Measurements from ENCODE around the gene TM9SF1. TPM values are rescaled to one million over a fixed set of nuclear protein-coding genes. Genes with fewer than 3 reads are reported as not detected.
"Not testable (repeated sequence)": the region's sequence is repeated elsewhere in the genome, so short reads cannot be mapped to it uniquely, and the experiment has no call there.

The TM9SF1 gene
- total RNA-seq, 1 donor from 2014 or later = 47.4 TPM

GRCh38 chr14:24231263-24232120, 36.3 kb upstream of the TM9SF1 start:
- Mint-ChIP-seq H3K4me3 (peak overlapping the region; percentile 92), H3K27me3 (ENCODE audit: low read depth) (no peaks in the 10 kb centered on the region), H3K36me3 (ENCODE audit: low read depth) (no peaks in the 10 kb centered on the region), H3K9me3 (no peaks in the 10 kb centered on the region), H3K27ac (ENCODE audit: unreplicated experiment) (peak overlapping the region; percentile 94), H3K4me1 (peaks cover 46% of the 10 kb centered on the region)
- DNase-seq (ENCODE audit: low read depth, low spot score) = no peak
- no peak for TF ChIP-seq CTCF (conservative IDR thresholded peaks at IDR 0.05)

DNA sequence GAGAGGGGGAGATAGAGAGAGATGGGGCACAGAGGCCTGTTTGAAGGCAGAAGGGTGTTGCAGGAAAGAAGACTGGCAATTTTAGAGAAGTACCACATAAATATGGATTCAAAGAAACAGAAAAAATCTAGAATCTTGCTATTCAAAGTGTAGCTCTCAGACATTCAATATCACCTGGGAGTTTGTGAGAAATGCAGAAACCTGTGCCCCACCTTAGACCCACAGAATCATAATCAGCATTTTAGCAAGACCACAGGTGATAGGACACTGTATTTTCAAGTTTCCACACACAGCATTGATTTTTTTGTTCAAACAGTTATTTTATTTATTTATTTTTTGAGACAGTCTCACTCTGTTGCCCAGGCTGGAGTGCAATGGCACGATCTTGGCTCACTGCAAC, 33.7 kb upstream of the TM9SF1 start:
- Mint-ChIP-seq H3K4me1 (peaks cover 35% of the 10 kb centered on the region), H3K9me3 (no peaks in the 10 kb centered on the region), H3K4me3 (peak overlapping the region; percentile 15), H3K36me3 (ENCODE audit: low read depth) (no peaks in the 10 kb centered on the region), H3K27me3 (ENCODE audit: low read depth) (no peaks in the 10 kb centered on the region), H3K27ac (ENCODE audit: unreplicated experiment) (no peak overlapping the region)
- TF ChIP-seq CTCF (conservative IDR thresholded peaks at IDR 0.05) = no peak
- DNase-seq (ENCODE audit: low read depth, low spot score) = no peak

- H3K36me3 Mint-ChIP-seq (ENCODE audit: low read depth) = no peaks in the 10 kb centered on the region
- no peaks in the 10 kb centered on the region for H3K27me3 Mint-ChIP-seq (ENCODE audit: low read depth)
- peaks cover 12% of the 10 kb centered on the region for H3K4me1 Mint-ChIP-seq
- H3K4me3 Mint-ChIP-seq = no peak overlapping the region
- no peak for DNase-seq (ENCODE audit: low read depth, low spot score)
- H3K9me3 Mint-ChIP-seq = no peaks in the 10 kb centered on the region
- no peak overlapping the region for H3K27ac Mint-ChIP-seq (ENCODE audit: unreplicated experiment)
- TF ChIP-seq CTCF (conservative IDR thresholded peaks at IDR 0.05) = no peak
Observed at GRCh38 chr14:24226473-24226872, 31.2 kb upstream of the TM9SF1 start.

DNA sequence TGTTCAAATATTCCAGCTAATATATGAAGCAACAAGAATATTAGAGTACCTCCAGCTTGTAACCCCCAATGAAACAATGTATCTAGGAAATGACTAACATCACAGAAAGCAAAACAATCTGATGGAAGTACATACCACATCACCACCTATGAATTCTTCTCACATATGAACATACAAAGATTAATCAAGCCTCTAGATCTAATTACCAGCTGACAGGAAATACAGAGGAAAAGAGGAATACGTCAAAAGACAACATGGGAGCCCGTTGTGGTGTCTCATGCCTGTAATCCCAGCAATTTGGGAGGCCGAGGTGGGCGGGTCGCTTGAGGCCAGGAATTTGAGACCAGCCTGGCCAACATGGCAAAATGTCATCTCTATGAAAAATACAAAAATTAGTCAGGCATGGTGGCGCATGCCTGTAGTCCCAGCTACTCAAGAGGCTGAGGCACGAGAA, 29.4 kb upstream of the TM9SF1 start:
- Mint-ChIP-seq H3K27me3 (ENCODE audit: low read depth) (no peaks in the 10 kb centered on the region), H3K27ac (ENCODE audit: unreplicated experiment) (no peak overlapping the region), H3K4me1 (peaks cover 5% of the 10 kb centered on the region), H3K36me3 (ENCODE audit: low read depth) (no peaks in the 10 kb centered on the region), H3K4me3 (peak overlapping the region; percentile 6), H3K9me3 (no peaks in the 10 kb centered on the region)
- TF ChIP-seq CTCF (conservative IDR thresholded peaks at IDR 0.05) = no peak
- no peak for DNase-seq (ENCODE audit: low read depth, low spot score)

DNA sequence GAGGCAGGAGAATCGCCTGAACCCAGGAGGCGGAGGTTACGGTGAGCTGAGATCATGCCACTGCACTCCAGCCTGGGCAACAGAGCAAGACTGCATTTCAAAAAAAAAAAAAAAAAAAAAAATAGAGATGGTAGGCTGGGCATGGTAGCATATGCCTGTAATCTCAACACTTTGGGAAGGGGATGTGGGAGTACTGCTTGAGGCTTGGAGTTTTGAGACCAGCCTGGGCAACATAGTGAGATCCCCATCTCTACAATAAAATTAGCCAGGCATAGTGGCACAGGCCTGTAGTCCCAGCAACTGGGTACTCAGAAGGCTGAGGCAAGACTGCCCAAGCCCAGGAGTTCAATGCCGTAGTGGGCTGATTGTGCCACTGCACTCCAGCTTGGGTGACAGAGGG, 27.7 kb upstream of the TM9SF1 start:
- not testable (repeated sequence) for H3K27me3 Mint-ChIP-seq (ENCODE audit: low read depth); DNase-seq (ENCODE audit: low read depth, low spot score); H3K4me1 Mint-ChIP-seq; H3K9me3 Mint-ChIP-seq; H3K27ac Mint-ChIP-seq (ENCODE audit: unreplicated experiment); H3K36me3 Mint-ChIP-seq (ENCODE audit: low read depth); H3K4me3 Mint-ChIP-seq

GRCh38 chr14:24219521-24219920, 24.3 kb upstream of the TM9SF1 start:
- Mint-ChIP-seq H3K4me3 (no peak overlapping the region), H3K27me3 (ENCODE audit: low read depth) (no peaks in the 10 kb centered on the region), H3K4me1 (peaks cover 12% of the 10 kb centered on the region), H3K27ac (ENCODE audit: unreplicated experiment) (no peak overlapping the region), H3K9me3 (no peaks in the 10 kb centered on the region), H3K36me3 (ENCODE audit: low read depth) (peaks cover 2% of the 10 kb centered on the region)
- no peak for DNase-seq (ENCODE audit: low read depth, low spot score)
- no peak for TF ChIP-seq CTCF (conservative IDR thresholded peaks at IDR 0.05)
